Sigmoid colon (tissue), 4 donors: ENCODE data around the gene TCF7L1.

Experiments used
- EP300 ChIP-seq, 4 donors: sonication (generic); formaldehyde crosslinking; IDR thresholded peaks; one replicate each; pipeline ENCODE4 v1.6.1; 2017; ENCODE audit warnings: antibody characterized with exemption in 4 of 4
- POLR2A ChIP-seq, 2 donors: fragments of 450-650 bp; IDR thresholded peaks; one replicate each; pipeline ENCODE4 v1.6.1; 2016; ENCODE audit warnings: antibody characterized with exemption in 2 of 2, mild to moderate bottlenecking in 2 of 2, moderate library complexity in 2 of 2
- POLR2AphosphoS5 ChIP-seq, 4 donors: sonication (generic); formaldehyde crosslinking; IDR thresholded peaks; one replicate each; pipeline ENCODE4 v1.6.1; 2017; ENCODE audit warnings: antibody characterized with exemption in 4 of 4
- TF ChIP-seq, protein P1 (sequence below), 4 experiments: fragments of 450-650 bp in 3 of 4; fragments of 200-600 bp in 1 of 4; IDR thresholded peaks; one replicate each; pipeline ENCODE4 v1.5.1; 2016 to 2019; ENCODE audit warnings: antibody characterized with exemption in 4 of 4, mild to moderate bottlenecking in 3 of 4, moderate library complexity in 2 of 4

DNA sequence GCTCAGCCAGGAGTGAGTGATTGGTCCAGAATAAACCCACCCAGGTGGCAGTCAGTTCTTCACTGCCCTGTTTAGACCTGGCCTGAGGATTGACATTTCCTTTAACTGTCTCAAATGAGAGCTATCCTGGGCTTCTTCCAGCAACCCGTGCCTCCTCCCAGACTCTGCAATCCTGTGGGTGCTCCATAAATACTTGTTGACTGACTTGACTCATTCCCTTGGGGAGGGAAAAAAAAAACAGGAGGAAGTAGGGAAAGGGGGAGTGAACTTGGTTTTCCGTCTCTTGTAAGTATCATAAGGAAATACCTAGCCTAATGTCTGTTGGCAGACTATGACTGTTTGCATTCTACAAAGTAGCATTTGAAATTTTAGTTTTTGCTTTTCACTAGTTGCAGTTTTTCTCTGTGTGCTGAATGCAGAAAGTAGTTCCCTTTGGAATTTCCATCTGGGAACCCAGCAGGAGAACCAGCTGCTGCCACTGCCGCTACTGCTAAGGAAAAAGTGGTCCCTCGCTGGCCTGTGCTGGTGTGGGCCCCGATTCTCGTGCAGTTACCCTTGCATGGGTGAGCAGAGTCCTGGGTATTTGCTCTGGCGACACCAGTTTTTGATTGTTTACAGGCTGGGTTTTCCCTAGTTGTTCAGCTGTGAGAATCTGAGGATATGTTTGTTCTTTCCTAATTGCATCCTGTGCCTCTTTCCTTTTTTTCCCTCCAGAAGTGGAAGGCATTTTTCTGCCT, 115.7 kb downstream of the TCF7L1 start:
- TF ChIP-seq, protein P1, sequence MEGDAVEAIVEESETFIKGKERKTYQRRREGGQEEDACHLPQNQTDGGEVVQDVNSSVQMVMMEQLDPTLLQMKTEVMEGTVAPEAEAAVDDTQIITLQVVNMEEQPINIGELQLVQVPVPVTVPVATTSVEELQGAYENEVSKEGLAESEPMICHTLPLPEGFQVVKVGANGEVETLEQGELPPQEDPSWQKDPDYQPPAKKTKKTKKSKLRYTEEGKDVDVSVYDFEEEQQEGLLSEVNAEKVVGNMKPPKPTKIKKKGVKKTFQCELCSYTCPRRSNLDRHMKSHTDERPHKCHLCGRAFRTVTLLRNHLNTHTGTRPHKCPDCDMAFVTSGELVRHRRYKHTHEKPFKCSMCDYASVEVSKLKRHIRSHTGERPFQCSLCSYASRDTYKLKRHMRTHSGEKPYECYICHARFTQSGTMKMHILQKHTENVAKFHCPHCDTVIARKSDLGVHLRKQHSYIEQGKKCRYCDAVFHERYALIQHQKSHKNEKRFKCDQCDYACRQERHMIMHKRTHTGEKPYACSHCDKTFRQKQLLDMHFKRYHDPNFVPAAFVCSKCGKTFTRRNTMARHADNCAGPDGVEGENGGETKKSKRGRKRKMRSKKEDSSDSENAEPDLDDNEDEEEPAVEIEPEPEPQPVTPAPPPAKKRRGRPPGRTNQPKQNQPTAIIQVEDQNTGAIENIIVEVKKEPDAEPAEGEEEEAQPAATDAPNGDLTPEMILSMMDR (IDR thresholded peaks at IDR 0.05) = no peak
- TF ChIP-seq POLR2AphosphoS5 (IDR thresholded peaks at IDR 0.05) = no peak
- no peak for TF ChIP-seq POLR2A (IDR thresholded peaks at IDR 0.05)
- no peak for TF ChIP-seq EP300 (IDR thresholded peaks at IDR 0.05)
